ENCODE results near the gene ACTN4.

The ACTN4 gene

DNA sequence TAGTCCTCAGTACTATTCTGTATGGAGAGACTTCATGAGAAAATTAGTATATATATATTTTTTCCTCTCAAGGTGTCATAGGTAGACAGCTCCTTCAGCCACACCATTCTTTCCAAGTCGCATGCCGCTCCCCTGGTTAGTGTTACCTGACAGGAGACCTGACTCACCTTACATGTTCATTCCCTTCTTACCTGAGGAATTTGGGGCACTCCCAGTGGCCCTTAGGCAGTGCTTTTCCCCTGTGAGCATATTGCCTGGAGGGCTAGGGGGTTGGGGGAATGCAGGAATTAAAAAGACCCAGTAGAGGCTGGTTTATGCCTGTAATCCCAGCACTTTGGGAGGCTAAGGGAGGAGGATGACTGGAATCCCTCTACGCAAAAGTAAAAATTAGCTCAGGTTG, 9.0 kb upstream of the ACTN4 start:
- no peak for DNase-seq

- DNase-seq: no peak
These were observed 7.8 kb upstream of the ACTN4 start for GRCh38 chr19:38639679-38640078.

DNA sequence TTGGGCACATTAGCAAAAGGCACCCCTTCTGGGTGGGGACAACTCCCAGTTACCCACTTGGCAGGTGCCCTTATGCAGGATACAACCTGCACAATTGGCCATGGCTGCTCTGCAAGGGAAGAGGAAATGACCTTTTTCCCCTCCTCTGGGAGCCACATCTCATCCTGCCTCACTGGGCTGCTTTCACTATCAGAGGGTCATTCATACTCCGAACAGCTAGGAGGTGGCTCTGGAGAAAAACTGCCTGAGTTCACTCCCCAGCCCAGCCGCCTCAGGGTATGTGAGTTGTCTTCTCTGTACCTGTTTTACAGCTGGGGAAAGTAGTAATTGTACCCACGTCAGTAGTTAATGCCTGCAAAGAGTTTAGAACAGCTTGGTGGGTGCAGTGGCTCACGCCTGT, 7.1 kb upstream of the ACTN4 start:
- no peak for DNase-seq

GRCh38 chr19:38642176-38642575, 5.3 kb upstream of the ACTN4 start:
- no peak for DNase-seq

GRCh38 chr19:38644719-38645118, 2.7 kb upstream of the ACTN4 start:
- no peak for DNase-seq

DNA sequence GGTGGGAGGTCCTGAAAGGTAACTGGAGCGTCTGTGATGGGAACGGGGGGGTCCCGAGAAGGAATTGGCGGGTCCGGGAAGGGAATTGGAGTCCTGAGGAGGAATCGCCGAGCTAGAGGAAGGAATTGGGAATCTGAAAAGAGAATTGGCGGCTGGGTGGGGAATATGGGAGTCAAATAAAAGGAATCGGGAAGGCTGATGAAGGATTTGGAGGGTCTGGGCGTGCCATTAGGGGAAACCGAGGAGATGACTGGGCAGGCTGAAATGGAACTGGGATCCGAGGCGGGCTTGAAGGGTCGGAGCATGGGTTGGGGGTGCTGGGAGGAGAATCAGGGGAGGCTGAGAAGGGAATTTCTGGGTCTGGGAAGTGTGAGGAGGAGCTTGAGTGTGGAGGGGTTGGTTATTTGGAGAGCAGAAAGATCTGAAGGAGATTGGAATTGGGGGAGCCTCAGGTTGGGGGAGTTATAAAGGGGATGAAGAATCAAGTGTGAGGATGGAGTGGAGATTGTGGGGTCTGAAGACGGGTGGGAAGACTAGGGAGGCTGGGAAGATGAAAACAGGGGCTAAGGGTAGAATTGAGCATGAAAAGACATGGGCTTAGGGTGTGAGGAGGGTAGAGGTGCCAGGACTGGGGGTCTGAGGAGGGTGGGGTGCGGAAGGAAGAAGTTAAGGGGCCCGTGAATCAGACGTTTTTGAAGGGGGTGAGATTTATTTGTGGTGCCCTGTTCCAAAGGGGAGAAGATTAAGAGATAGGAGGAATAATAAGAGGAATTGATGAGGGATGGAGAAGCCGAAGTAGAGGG, 718 bp downstream of the ACTN4 start:
- no peak for DNase-seq

DNA sequence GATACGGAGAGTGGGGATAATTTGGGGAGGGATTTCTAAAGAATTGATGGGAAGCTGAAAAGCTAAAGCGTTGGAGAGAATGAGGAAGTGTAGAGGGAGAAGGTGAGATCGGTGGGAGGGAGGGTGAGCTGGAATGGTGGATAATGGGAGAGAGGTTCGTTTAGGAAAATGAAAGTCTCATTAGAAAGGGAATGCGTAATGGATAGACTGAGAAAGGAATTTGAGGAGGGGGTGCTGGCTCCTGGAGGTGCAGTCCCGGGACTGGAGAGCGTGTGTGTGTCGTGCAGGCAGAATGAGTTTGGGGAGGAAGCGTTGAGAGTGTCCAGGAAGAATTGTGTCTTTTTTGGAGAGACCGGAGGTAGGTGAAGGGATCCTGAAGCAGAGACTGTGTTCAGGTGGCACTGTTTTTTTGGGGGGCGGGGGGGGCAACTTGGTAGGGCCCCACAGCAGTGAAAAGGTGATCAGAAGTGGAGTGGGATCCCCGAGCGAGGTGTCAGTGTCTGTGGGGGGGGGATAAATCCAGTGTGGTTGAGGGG, 1.4 kb downstream of the ACTN4 start:
- no peak for DNase-seq

- DNase-seq: peak; percentile 84
These were observed 2.1 kb downstream of the ACTN4 start for GRCh38 chr19:38649305-38650171.

DNA sequence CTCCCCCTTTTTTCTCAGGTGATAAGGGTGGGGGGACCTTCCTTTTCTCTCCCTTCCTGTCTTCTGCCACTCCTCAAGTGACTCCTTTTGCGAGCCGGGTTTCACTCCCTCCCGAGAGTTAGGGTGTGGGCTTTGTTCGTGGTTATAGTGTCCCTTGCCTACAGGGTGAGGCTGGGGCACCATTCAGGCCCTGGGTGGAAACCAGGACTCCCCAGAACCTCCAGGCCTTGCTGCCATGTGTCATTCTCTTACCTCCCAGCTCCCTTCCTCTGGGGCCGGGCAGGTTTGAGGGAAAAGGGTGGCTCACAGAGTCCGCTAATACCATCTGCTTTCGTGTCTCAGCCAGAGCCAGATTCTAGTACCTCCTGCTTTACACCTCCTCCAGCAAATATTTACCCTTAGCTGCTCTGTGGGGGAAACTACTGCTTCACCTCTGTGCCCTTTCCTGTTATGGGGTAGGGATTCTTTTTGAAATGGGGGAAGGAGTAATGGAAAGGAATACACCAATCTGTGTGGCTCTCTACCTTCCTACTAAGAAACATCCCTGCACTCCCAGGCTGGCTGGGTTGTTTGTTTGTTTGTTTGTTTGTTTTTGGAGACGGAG, 2.8 kb downstream of the ACTN4 start:
- DNase-seq: peak; percentile 32

DNA sequence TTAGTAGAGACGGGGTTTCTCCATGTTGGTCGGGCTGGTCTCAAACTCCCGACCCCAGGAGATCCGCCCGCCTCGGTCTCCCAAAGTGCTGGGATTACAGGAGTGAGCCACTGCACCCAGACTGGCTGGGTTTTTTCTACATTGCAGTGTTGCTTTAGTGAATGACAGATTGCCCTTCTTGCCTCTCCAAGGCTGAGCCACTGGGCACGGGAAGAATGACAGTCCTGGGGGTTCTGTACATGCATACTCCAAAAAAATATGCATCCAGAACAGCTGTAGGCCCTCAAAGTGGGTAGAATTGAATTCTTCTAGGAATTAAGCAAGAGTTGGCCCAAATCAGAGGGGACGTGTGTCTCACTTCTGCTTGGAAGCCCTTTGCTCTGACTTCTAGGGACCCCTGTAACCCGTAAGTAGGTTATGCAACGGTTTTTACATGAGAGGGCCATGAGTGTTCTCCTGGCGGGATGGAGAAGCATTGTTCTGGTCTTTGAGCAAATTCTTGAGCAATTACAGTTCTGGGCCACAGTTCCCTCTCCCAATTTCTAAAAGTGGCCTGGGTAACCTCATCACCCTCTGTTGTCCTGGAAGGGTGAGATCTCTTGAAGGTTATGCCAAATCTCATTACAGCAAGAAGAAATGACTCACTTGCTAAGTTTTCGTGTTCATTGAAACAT, 3.6 kb downstream of the ACTN4 start:
- DNase-seq: no peak

- DNase-seq: peak; percentile 23
These were observed 5.7 kb downstream of the ACTN4 start for GRCh38 chr19:38653028-38653571.

DNA sequence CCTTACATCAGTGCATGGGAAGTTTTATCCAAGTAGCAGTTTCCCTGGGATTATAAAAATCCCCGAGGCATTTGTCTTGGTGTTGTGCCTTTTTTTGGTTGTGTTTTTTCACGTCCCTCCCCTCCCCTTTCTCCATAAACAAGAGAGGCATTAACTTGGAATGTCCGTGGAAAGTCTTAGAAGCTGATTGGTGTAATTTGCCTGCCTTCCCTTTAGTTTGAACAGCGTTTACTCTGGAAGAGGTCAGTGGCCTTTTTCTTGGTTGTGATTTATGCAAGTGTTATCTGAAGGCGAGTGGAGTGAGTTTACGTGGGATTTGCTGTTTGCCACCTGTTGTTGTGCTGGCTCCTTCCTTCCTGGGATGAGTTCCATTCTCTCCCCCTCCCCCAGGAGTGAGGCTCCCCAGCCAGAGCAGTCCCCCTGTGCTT, 7.2 kb downstream of the ACTN4 start:
- DNase-seq: no peak

- no peak for DNase-seq
These were observed 7.8 kb downstream of the ACTN4 start for GRCh38 chr19:38655148-38655824.

DNA sequence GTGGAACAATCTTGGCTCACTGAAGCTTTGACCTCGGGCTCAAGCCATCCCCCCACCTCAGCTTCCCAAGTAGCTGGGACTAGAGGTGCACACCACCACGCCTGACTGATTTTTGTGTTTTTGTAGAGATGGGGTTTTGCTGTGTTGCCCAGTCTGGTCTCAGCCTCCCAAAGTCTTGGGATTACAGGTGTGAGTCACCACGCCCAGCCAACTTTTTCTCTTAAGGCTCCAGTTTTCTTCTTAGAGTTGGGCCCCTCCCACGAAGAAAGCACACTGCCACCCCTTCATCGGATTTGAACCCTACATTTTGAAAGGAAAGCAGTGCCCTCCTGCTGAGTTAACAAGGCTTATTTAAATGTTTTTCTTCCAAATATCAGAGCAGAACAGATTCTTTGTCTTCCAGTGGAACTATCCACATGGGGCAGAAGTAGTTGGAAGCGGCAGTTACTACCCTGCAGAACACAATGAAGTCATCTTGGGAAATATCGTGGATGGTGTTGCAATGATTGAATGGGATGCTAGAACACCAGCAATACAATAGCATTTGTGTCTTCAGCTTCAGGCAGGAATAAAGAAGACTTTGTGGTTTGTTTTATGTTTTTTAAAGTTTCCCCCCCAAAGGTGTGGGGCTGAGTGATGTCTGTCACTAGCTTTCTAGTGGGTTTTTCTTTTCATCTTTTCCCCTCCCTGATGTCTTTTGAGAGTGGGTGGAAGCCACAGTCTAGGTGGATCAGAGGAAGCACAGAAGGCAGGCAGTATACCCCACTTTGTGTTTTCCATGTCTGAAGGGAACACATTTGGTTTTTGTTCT, 8.9 kb downstream of the ACTN4 start:
- DNase-seq: no peak

DNA sequence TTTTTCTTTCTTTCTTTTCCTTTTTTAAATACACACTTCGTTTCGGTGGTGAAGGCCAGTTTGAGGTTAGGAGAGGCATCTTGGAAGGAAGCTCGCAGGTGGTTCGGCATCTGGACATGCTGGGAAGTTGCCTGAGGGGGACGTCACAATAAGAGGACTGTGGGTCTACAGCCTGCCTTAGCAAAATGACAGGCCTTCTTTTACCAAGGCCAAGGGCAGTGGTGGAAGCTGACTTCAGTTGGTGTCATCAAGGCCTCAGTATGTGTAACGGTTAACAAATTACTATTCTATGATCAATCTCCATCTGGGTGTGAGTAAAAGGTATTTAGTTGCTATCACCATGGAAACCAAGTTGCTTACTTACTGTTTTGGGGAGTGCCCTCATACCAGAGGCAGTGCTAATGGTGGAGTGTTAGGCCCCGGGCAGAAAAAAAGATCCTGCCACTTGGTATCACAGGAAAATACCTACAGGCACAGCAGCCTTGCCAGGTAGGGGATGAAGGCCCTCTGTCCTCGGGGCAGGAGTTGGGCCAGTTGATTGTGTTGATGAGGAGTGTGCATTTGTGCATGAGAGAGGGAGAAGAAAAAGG, 10.3 kb downstream of the ACTN4 start:
- no peak for DNase-seq

GRCh38 chr19:38658462-38659306, 11.2 kb downstream of the ACTN4 start:
- peak; percentile 94 for DNase-seq

- DNase-seq: no peak
These were observed 13.3 kb downstream of the ACTN4 start for GRCh38 chr19:38660724-38661123.

- no peak for DNase-seq
These were observed 13.7 kb downstream of the ACTN4 start for GRCh38 chr19:38661136-38661535.

DNA sequence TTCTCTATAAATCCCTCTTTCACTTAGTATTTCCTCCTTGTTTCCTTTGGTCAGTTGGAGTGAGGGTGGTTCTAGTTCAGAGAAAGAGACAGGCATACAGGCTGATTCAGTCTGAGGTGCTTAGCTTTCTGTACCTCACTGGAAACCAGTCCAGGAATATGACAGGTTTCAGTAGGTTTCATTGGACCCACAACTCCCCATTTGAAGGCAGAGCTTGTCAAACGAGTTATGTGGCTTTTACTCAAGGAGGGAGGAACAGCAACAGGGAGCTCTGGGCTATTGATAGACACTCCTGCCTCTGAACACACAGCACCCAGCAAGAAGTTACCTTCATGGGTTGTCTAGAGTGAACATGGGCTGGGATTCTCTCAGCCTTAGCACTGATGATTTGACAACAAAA, 14.5 kb downstream of the ACTN4 start:
- peak; percentile 39 for DNase-seq

Data from NCI-H2029 (cell line).